ENCODE measurements around the gene CERS6. TPM values are rescaled to one million over a fixed set of nuclear protein-coding genes. Genes with fewer than 3 reads are reported as not detected.

The CERS6 gene
- total RNA-seq, 1 donor from 2014 or later = 10.9 TPM

DNA sequence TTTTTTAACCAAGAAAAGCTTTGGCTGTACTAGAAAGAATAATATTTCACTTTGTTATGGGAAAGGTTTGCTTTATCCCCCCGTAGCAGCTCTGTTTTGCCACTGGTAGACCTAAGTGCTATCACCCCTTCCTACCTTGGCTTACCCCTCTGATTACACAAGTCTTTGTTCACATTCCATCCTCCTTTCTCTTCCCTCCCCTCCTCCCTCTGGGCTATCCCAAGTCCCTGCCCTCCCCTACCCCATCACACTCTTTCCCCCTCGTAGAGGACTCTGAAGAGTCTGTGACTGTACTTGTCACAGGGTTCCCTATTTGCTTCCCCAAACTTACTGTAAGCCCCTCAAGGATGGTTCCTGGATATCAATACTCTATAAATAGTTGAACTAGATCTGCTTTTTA, 193.5 kb downstream of the CERS6 start:
- H3K27ac ChIP-seq = no peak overlapping the region
- no peaks in the 10 kb centered on the region for H3K27me3 ChIP-seq
- H3K9me3 ChIP-seq = no peaks in the 10 kb centered on the region
- TF ChIP-seq, protein P1, sequence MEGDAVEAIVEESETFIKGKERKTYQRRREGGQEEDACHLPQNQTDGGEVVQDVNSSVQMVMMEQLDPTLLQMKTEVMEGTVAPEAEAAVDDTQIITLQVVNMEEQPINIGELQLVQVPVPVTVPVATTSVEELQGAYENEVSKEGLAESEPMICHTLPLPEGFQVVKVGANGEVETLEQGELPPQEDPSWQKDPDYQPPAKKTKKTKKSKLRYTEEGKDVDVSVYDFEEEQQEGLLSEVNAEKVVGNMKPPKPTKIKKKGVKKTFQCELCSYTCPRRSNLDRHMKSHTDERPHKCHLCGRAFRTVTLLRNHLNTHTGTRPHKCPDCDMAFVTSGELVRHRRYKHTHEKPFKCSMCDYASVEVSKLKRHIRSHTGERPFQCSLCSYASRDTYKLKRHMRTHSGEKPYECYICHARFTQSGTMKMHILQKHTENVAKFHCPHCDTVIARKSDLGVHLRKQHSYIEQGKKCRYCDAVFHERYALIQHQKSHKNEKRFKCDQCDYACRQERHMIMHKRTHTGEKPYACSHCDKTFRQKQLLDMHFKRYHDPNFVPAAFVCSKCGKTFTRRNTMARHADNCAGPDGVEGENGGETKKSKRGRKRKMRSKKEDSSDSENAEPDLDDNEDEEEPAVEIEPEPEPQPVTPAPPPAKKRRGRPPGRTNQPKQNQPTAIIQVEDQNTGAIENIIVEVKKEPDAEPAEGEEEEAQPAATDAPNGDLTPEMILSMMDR (IDR thresholded peaks at IDR 0.05) = no peak
- no peaks in the 10 kb centered on the region for H3K4me1 ChIP-seq
- DNase-seq (ENCODE audit: low spot score in 2 of 2) = no peak
- no peak overlapping the region for H3K4me3 ChIP-seq
- H3K36me3 ChIP-seq = no peaks in the 10 kb centered on the region
- intact Hi-C loops (cut with DNase I) = no loop called here

DNA sequence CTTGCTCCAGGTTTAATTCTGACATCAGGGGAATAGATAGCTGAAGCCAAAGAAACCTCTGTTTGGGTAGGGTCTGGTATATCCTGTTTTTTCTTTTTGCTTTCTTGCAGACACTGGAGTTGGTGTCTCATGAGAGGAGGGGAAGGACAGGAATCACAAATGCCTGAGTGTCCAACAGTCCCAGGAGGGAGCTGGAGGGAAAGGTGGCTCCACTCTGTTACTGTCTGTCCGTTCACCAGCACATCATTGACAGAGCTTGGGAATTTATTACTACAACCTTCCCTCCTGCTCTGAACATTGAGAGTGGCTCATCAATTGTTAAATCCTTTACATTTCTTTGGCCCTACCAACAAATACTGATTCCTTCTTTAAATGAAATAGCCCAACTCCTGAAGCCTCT, 194.1 kb downstream of the CERS6 start:
- intact Hi-C loops (cut with DNase I) = no loop called here
- no peaks in the 10 kb centered on the region for H3K4me1 ChIP-seq
- no peak overlapping the region for H3K4me3 ChIP-seq
- no peaks in the 10 kb centered on the region for H3K9me3 ChIP-seq
- no peaks in the 10 kb centered on the region for H3K36me3 ChIP-seq
- TF ChIP-seq, protein P1 (IDR thresholded peaks at IDR 0.05) = no peak
- no peak overlapping the region for H3K27ac ChIP-seq
- no peaks in the 10 kb centered on the region for H3K27me3 ChIP-seq
- no peak for DNase-seq (ENCODE audit: low spot score in 2 of 2)

DNA sequence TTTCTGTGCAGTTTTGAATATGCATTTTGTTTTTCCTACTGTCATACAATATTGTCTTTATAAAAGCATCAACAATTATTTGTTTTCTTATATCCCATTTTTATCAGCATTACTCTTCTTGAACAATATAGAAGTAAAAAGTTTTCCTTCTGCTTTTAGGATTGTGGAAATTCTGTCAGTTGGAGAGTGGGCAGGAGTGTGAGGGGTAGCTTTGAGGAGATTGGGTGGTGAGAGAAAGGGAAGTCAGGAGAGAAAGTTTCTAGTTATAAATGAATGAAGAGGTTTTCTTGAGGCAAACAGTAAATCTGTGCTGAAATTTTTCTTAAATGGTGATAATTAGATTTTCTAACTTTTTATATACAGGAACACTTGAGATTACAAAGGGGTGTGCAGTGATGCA, 194.7 kb downstream of the CERS6 start:
- no peak overlapping the region for H3K27ac ChIP-seq
- H3K4me1 ChIP-seq = no peaks in the 10 kb centered on the region
- no peaks in the 10 kb centered on the region for H3K36me3 ChIP-seq
- DNase-seq (ENCODE audit: low spot score in 2 of 2) = no peak
- no peaks in the 10 kb centered on the region for H3K27me3 ChIP-seq
- no peaks in the 10 kb centered on the region for H3K9me3 ChIP-seq
- intact Hi-C loops (cut with DNase I) = no loop called here
- no peak overlapping the region for H3K4me3 ChIP-seq
- TF ChIP-seq, protein P1 (IDR thresholded peaks at IDR 0.05) = no peak

DNA sequence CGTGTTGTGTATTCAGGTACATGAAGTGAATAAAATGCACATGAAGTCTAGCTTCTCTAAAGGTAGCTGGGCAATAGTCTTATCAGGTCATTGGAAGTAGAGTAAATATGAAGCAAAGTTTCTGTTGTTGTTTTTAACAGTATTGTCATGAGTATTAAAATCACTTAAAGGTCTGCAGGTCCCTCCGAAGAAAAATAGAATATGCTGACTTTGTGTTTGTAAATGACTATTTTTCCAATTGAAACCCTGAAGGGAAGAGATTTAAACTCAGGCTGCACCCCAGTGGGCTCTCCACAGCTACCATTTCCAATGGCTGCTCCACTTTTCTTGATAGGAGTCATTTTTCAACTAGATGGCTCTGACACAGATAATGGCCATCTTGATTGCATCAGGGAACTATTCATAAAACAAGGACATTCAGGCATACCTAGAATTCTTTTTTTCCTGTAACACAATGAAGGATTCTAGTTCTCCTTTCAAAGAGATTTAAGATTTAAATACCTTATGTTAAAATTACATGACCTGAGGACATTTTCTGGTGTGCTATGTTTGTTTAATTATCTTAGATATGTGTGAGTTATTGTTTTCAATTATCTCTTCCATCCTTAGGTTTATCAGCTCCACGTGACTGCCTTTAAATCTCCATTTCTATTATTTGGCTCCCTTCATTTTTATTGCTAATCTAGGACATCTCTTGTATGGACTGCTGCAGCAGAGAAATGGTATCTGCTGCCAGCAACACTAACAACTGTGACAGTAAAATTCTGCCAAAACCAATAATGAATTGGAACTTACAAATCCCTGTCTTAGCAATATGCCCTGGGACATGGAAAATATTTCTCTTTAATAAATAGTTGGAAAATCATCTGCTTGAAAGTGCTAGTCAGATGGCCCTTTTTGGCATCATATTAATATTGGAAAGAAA, 197.2 kb downstream of the CERS6 start:
- Histone ChIP-seq H3K9me3 (no peaks in the 10 kb centered on the region), H3K27ac (no peak overlapping the region), H3K27me3 (no peaks in the 10 kb centered on the region), H3K4me3 (no peak overlapping the region), H3K36me3 (no peaks in the 10 kb centered on the region), H3K4me1 (no peaks in the 10 kb centered on the region)
- intact Hi-C loops (cut with DNase I) = no loop called here
- no peak for DNase-seq (ENCODE audit: low spot score in 2 of 2)
- TF ChIP-seq, protein P1 (IDR thresholded peaks at IDR 0.05) = no peak

DNA sequence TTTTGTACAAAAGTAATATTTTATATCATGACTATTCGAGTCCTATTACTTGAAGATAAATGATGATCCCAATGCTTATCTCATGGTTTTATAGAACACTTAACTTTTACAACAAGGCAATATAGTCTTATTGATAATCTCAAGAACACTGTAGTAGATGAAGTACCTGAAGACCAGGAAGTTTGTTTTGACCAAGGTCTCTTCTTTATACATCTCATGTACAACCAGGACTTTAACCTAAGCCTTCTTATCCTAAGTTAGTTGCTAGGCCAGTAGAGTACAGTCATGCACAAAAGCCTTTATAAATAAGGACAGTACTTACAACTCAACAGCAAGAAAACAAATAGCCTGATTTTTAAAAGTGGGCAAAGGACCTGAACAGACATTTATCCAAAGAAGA, 198.6 kb downstream of the CERS6 start:
- TF ChIP-seq, protein P1 (IDR thresholded peaks at IDR 0.05) = no peak
- H3K9me3 ChIP-seq = no peaks in the 10 kb centered on the region
- H3K4me3 ChIP-seq = no peak overlapping the region
- no peaks in the 10 kb centered on the region for H3K36me3 ChIP-seq
- intact Hi-C loops (cut with DNase I) = no loop called here
- no peaks in the 10 kb centered on the region for H3K4me1 ChIP-seq
- DNase-seq (ENCODE audit: low spot score in 2 of 2) = no peak
- no peaks in the 10 kb centered on the region for H3K27me3 ChIP-seq
- no peak overlapping the region for H3K27ac ChIP-seq
